GM19452 (cell line): Measurements from ENCODE around the gene MUL1.
"Not testable (repeated sequence)": the region's sequence is repeated elsewhere in the genome, so short reads cannot be mapped to it uniquely, and the experiment has no call there.

ENCODE experiments used
- ATAC-seq: cut with Tn5 transposase; IDR thresholded peaks from one replicate; pipeline ENCODE4 v1.9.1; 2021; ENCODE audit not compliant: unreplicated experiment

Gene MUL1

DNA sequence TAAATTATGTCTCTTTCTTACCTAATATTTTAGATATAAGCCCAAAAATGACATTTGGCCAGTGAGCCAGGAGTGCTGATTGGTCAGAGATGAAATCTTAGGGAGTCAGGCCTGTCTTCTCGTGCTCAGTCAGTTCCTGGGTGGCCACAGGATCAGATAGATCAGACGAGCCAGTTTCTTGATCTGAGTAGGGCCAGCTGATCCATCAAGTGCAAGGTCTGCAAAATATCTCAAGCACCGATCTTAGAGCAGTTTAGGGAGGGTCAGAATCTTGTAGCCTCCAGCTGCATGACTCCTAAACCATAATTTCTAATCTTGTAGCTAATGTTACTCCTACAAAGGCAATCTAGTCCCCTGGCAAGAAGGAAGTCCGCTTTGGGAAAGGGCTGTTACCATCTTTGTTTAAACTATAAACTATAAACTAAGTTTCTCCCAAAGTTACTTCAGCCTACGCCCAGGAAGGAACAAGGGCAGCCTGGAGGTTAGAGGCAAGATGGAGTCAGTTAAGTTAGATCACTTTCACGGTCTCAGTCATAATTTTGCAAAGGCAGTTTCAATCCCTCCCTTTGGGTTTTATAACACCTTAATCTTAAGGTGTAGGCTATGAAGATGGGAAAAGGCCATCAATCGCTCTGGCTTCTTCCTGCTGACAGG, 11.8 kb upstream of the MUL1 start:
- not testable (repeated sequence) for ATAC-seq

- ATAC-seq = no peak
These were observed 3.8 kb upstream of the MUL1 start for GRCh38 chr1:20511518-20512428.

DNA sequence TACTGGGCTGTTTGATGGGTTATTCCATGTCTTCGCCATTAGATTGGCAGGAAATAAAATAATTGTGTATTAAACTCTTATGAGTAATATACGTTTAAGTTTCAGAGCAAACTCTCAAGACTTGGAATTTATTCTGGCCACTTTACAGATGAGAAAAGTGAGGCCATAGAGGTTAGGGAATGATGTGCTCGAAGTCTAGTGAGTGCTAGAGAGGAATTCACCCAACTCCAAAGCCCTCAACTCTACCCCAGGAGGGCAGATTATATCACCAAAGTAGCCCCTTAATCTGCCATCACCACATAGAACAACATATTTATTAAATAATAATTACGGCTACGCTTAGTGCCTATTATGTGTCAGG, 440 bp upstream of the MUL1 start:
- no peak for ATAC-seq

GRCh38 chr1:20507248-20507563, 745 bp downstream of the MUL1 start:
- ATAC-seq = peak; percentile 17

DNA sequence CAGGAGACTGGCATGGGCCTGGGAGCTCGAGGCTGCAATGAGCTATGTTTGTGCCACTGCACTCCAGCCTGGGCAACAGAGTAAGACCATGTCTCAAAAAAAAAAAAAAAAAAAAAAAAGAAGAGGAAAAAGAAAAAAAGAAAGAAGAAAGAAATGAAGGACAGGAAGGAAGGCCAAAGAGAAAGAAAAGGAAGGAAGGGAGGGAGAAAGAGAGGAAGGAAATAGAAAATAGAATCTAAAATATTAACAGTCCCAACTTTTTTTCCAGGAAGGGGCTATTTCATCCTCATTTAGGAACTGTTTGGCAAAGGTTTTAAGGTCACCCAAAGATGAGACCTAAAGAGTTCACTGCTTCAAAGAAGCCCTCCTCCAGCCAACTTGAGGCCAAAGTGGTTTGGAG, 2.5 kb downstream of the MUL1 start:
- no peak for ATAC-seq

DNA sequence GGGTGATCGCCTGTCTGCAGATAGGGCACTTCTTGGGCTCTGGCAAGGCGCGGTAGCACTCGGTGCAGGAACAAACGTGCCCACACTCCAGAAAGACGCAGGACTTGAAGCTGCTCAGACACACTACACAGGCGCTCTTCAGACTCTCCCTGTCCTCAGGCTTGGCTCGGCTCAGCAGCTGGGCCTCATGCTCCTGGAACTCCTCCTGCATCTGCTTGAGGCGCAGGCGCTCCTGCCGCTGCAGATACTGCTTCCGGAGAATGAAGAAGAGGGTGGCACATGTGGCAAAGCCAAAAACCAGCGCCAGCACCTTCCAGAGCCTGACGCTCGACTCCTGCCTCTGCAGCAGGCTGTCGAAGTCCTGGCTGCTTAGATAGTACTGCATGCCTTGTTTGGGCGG, 7.2 kb downstream of the MUL1 start:
- ATAC-seq = no peak

- ATAC-seq = no peak
These were observed 8.2 kb downstream of the MUL1 start for GRCh38 chr1:20499718-20500117.

GRCh38 chr1:20499105-20499504, 8.8 kb downstream of the MUL1 start:
- no peak for ATAC-seq

DNA sequence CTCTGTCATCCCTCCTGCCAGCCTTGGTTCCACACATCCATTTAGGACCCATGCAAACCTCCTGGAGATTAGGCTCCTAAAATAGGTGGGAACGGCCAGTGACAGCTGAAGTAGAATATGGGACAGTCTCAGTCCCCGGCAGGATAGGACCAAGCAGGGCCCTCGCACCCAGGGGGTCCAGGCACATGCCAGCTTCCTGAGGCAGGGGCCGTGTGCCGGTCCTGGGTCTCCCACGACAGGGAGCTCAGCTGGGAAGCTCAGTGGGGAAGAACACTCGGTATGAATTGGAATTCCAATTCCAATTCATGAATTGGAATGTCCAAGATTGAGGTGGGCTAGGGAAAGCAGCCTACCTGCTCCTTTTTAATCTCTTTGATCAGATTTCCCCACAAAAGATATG, 9.8 kb downstream of the MUL1 start:
- ATAC-seq = no peak

- no peak for ATAC-seq
These were observed 10.4 kb downstream of the MUL1 start for GRCh38 chr1:20497506-20497905.

- ATAC-seq = not testable (repeated sequence)
These were observed 11.1 kb downstream of the MUL1 start for GRCh38 chr1:20496725-20497383.

GRCh38 chr1:20496241-20496661, 11.7 kb downstream of the MUL1 start:
- ATAC-seq = no peak

DNA sequence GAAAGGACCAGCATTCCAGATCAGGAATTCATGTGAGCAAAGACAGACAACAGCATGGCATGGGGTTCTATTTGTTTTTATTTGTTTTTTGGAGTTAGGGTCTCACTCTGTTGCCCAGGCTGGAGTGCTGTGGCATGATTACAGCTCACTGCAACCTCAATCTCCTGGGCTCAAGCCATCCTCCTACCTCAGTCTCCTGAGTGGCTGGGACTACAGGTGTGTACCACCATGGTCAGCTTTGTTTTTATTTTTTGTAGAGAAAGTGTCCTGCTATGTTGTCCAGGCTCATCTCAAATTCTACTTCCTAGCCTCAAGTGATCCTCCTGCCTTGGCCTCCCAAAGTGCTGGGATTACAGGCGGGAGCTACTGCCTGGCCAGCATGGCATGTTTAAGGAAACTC, 12.3 kb downstream of the MUL1 start:
- no peak for ATAC-seq

- no peak for ATAC-seq
These were observed 13.2 kb downstream of the MUL1 start for GRCh38 chr1:20494609-20495311.

- ATAC-seq = peak; percentile 44
These were observed 13.9 kb downstream of the MUL1 start for GRCh38 chr1:20493839-20494608.

DNA sequence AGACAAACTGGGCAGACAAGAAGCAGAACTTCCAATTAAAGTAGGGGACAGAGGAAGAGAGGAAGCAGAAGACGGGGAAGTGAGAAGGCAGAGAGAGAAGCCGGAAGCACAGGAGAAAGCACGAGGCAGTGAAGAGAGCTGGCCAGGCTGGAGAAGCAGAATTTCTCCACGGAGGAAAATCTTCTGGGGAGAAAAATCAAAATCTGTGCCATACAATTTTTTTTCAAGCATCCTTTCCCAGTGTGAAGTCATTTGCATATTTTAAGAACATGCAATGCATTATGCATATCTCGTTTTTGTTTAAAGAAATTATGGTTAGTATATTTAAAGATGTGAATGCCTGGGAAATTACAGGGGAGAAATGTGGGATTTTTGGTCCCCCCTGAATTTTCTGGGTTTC, 14.6 kb downstream of the MUL1 start:
- ATAC-seq = no peak

DNA sequence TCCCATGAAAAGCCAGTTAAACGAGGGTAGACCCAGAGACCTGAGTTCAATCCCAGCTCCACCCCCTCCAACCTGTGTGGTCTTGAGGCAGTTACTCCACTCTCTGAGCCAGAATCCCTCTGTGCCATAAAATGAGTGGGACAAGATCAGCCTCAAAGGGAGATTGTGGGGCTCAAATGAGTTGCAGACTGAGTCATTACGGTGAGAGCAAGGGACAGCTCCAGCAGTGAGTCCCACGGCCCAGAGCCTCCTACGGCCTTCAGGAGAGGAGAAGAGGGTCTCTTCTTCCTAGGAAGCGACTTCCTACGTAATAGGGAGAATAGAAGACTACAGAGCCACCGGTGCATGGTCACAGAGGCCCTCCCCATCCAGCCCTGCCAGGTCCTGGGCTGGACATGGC, 15.2 kb downstream of the MUL1 start:
- ATAC-seq = no peak

DNA sequence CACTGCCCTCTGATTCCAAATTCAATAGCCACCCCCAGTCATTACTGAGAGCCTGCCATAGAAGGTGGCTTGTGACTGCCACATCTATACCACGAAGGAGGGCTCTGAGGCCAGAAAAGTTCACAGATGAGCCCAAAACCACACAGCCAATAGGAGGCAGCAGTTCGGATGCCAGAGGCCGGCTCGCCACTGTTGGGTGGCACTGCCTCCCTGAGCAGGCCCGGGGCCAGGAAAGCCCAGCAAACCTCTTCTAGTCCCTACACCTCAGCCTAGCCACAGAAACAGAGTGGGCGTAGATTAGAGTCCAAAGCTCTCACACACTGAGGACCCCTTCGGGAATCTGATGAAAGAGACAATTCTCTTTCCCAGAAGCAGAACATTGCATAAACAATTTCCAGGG, 16.1 kb downstream of the MUL1 start:
- no peak for ATAC-seq

GRCh38 chr1:20491178-20491577, 16.8 kb downstream of the MUL1 start:
- no peak for ATAC-seq

GRCh38 chr1:20487236-20487590, 20.7 kb downstream of the MUL1 start:
- no peak for ATAC-seq
